NCI-H345 (cell line): ENCODE measurements around the gene ZNF385C.

ENCODE experiments used
- DNase-seq: peaks from one replicate; lab custom pipeline; 2025; lab: John Stamatoyannopoulos, UW

The ZNF385C gene

DNA sequence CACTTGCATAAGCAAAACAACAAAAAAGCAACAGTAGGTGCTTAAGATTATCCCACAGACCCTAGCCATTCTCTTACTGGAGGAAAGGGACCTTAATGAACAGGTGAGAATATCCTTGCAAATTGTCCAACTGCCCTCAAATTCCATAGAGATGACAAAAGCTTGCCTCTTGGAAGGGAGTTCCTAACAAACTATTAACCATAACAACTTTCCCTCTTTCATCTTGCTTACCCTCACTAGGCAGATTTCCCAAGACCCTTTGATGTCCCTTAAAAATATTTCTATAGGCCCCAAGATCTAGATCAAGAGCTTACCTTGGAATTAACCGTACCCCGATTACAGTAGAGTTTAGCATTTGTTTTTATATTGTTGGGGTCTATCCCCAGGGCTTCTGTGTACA lies 109.9 kb downstream of the ZNF385C start:
- DNase-seq, result no peak

DNA sequence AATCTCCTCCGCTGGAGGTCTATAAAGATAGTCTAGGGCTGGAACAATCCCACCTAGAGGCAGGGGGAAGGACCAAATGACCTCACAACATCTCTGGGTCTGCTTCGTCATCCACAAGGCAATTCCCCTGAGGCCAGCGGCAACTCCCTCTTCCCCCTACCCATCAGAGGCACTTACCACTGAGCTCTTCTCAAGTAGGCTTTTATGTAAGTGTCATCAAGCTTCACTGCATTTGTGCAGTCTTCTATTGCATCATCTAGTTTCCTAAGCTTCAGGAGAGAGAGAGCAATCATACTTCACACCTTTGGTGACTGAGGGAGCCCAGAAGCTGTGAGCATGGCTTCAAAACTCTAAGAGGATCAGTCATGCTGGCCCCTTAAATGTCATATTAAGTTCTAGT lies 110.6 kb downstream of the ZNF385C start:
- DNase-seq, result no peak

DNA sequence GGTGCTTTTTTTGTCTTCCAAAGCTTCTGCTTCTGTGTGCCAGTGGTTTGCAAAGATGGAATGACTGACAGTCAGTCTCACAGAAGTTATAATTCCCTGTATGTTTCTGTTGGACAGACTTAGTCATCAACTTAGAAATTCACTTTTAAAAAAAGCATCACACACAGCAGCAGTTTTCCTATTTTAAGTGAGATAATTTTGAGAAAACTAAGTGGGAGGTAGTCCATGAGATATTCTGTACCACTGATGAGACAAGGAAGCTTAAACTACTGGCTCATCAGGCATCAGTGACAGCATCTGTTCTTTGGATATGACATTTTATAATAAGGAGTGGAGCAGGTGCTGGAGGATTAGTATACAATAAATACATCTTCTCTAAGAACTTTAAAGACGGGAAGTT lies 111.6 kb downstream of the ZNF385C start:
- no peak for DNase-seq

DNA sequence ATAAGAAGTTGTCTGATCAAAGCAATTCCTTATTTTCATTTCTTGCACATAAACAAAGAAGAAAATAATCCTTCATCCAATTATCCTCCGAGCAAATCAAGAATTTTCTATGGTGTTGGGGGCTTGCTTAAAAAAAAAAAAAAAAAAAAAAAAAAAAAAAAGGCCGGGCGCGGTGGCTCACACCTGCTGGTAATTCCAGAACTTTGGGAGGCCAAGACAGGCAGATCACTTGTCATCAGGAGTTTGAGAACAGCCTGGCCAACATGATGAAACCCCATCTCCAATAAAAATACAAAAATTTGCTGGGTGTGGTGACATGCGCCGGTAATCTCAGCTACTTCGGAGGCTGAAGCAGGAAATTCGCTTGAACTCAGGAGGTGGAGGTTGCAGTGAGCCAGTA lies 112.4 kb downstream of the ZNF385C start:
- DNase-seq, result no peak

DNA sequence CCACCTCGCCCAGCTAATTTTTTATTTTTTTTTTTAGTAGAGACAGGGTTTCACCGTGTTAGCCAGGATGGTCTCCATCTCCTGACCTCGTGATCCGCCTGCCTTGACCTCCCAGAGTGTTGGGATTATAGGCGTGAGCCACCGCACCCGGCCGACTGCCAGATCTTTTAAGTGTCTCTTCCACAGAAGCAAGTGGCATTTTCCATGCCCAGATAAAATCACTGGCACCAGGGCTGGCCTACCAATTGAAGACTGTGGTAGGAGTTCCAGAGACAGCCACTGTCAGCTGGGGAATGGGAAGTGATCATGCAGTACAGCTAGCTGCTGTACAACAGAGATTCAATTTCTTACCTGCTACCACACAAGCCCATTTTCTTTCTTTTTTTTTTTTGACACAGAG lies 113.8 kb downstream of the ZNF385C start:
- DNase-seq, result no peak

DNA sequence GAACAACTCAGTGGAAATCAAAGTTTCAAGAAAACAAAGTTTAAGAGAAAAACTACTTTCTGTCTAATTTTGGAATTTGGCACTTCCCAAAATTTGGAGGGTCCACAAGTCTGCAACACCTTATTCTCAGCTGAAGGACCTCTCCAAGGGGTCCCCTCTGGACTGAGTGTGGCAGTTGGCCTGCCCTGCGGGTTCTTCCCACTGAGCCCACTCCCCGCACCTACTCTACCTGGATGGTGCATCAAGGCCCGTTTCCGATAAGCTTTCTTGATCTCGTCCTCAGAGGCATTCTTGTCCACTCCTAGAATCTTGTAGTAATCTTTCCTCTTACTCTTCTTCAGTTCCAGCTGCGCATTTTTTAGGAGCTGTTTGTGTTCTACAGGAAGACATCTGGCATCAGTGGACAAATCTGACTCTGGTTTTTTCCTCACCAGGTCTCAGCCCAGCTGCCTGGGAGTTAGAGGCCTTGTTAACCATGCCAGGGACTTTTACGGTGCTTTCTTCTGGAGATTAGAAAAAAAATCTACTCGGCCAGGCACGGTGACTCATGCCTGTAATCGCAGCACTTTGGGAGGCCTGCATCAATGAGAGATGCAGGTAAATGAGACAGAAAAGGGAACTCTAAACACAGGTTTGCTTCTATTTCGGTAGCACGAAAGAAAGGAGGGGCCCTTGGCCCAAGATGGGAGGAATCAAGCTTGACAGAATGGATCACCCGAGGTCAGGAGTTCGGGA lies 116.1 kb downstream of the ZNF385C start:
- no peak for DNase-seq

DNA sequence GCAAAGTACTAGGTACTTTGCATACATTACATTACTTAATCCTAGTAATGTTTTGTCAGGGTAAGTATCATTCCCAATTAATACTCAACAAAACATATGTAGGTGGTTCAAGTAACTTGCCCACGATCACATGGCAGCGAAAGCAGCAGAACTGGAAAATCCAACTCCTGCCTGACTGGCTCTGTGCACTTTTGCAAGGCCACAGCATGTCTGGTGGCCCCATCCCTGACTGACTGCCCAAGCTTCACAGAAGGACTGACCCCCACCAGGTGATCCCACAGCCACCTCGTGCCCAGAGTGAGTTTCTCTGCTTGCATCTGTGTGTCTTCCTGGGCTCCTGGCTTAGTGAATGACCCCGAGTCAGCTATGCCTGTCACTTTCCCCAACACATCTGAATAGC lies 120.3 kb downstream of the ZNF385C start:
- DNase-seq, result no peak

DNA sequence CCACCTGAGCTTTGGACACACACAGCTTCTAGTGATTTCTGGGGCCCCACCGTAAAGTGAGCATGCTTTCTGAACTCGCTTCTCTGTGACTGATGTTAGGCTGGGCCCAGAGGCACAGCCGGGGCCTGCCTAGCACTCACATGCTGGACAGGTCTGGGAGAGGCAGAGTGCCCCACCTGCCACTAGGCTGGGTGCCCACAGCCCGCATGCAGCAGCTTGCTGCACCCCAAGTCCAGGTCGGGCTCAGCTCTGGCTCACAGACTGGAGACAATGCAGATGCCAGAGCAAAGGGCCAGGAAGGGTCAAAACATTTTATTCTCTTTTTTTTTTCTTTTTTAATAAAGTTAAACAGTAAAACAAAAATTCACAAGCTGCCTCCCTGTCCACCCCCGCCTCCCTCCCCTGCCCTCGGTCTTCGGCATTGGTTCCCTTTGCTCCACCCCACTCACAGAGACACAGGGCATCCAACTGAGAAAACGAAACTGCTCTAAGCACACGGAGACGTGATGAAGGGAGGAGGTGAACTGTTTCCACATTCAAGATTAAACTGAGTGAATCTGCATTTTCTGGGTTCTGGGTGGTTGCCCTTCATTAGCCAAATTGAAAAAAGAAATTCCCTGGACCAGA lies 122.0 kb downstream of the ZNF385C start:
- no peak for DNase-seq
